H1 (cell line): ENCODE data around the gene VSIR.

Experiments
- CBX5 ChIP-seq: fragments of 300-800, 300-1000 bp; sonication (generic); IDR thresholded peaks from 2 replicates; pipeline ENCODE4 v1.7.1; 2016; ENCODE audit warnings: antibody characterized with exemption, low read length, low read depth
- CEBPB ChIP-seq: IDR thresholded peaks from 2 replicates; pipeline ENCODE4 v1.6.1; 2012; ENCODE audit warnings: low read depth, low read length
- CHD1 ChIP-seq: IDR thresholded peaks from 2 replicates; pipeline ENCODE4 v1.6.1; 2012; ENCODE audit warnings: low read depth, low read length, improper control_type of control experiment
- CHD2 ChIP-seq: IDR thresholded peaks from 2 replicates; pipeline ENCODE4 v1.6.1; 2012; ENCODE audit warnings: low read length, improper control_type of control experiment
- EZH2 ChIP-seq: fragments of 200-600 bp; sonication (generic); IDR thresholded peaks from 2 replicates; pipeline ENCODE4 v1.7.1; 2012; ENCODE audit warnings: low read depth, mild to moderate bottlenecking, moderate library complexity, low read length, inconsistent platforms; ENCODE audit not compliant: severe bottlenecking
- JUND ChIP-seq: IDR thresholded peaks from 2 replicates; pipeline ENCODE4 v1.6.1; 2011; ENCODE audit warnings: mild to moderate bottlenecking, improper control_type of control experiment, low read length
- NRF1 ChIP-seq: IDR thresholded peaks from 2 replicates; pipeline ENCODE4 v1.6.1; 2011; ENCODE audit warnings: mild to moderate bottlenecking, low read depth, low read length, improper control_type of control experiment
- POLR2A ChIP-seq, 2 experiments: IDR thresholded peaks; 1 replicate in 1 of 2; 2 replicates in 1 of 2; pipeline ENCODE4 v1.6.1; 2011; ENCODE audit warnings: low read depth in 2 of 2, low read length in 2 of 2, mild to moderate bottlenecking in 2 of 2; ENCODE audit errors: control extremely low read depth in 1 of 2
- SP1 ChIP-seq: IDR thresholded peaks from 2 replicates; pipeline ENCODE4 v1.6.1; 2011; ENCODE audit warnings: low read depth, low read length
- TBP ChIP-seq: IDR thresholded peaks from 2 replicates; pipeline ENCODE4 v1.6.1; 2011; ENCODE audit warnings: low read depth, low read length, improper control_type of control experiment
- ZNF274 ChIP-seq: IDR thresholded peaks from 2 replicates; pipeline ENCODE4 v1.7.0; 2012; ENCODE audit warnings: low read length, borderline replicate concordance; ENCODE audit errors: extremely low read depth
- TF ChIP-seq, protein P1 (sequence below), 3 experiments: IDR thresholded peaks; 1 replicate in 2 of 3; 2 replicates in 1 of 3; pipeline versions ENCODE4 v1.5.1 to v1.6.1; 2011; ENCODE audit warnings: low read length in 3 of 3, mild to moderate bottlenecking in 3 of 3, inconsistent platforms in 2 of 3, low read depth in 1 of 3, moderate library complexity in 1 of 3; ENCODE audit not compliant: insufficient read depth in 1 of 3; ENCODE audit errors: control extremely low read depth in 1 of 3
- TF ChIP-seq, protein P2 (sequence below): IDR thresholded peaks from 2 replicates; pipeline ENCODE4 v1.6.1; 2012; ENCODE audit warnings: inconsistent platforms

DNA sequence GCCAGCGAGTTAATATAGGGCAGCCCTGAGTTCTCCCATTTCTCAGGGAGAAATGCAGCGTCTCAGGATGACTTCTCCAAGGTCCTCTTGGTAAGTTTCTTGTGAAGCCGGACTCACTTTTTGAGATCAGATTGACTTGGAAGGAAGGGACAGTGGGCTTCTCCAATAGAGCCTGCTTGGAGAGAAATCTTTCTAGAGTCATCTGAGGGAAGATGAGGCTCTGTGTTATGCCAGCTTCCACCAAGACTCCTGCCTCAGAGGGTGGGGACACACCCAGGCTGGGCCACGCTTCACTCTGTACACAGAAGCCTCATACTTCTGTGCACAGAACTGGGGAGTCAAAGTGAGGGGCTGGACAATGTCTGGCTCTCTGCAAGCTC is 59.3 kb downstream of the VSIR start:
- TF ChIP-seq, protein P1, sequence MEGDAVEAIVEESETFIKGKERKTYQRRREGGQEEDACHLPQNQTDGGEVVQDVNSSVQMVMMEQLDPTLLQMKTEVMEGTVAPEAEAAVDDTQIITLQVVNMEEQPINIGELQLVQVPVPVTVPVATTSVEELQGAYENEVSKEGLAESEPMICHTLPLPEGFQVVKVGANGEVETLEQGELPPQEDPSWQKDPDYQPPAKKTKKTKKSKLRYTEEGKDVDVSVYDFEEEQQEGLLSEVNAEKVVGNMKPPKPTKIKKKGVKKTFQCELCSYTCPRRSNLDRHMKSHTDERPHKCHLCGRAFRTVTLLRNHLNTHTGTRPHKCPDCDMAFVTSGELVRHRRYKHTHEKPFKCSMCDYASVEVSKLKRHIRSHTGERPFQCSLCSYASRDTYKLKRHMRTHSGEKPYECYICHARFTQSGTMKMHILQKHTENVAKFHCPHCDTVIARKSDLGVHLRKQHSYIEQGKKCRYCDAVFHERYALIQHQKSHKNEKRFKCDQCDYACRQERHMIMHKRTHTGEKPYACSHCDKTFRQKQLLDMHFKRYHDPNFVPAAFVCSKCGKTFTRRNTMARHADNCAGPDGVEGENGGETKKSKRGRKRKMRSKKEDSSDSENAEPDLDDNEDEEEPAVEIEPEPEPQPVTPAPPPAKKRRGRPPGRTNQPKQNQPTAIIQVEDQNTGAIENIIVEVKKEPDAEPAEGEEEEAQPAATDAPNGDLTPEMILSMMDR (IDR thresholded peaks at IDR 0.05; ENCODE audit: control extremely low read depth in 1 of 3, insufficient read depth in 1 of 3, low read depth in 1 of 3, low read length in 3 of 3), result no peak
- no peak for TF ChIP-seq POLR2A (IDR thresholded peaks at IDR 0.05; ENCODE audit: control extremely low read depth in 1 of 2, low read depth in 2 of 2, low read length in 2 of 2)
- TF ChIP-seq CBX5, result no peak
- TF ChIP-seq TBP, result no peak
- TF ChIP-seq CEBPB, result no peak
- TF ChIP-seq EZH2, result no peak
- no peak for TF ChIP-seq JUND
- no peak for TF ChIP-seq CHD1
- TF ChIP-seq NRF1, result no peak
- no peak for TF ChIP-seq CHD2
- TF ChIP-seq ZNF274, result no peak
- TF ChIP-seq, protein P2, sequence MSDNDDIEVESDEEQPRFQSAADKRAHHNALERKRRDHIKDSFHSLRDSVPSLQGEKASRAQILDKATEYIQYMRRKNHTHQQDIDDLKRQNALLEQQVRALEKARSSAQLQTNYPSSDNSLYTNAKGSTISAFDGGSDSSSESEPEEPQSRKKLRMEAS, result no peak
- TF ChIP-seq SP1, result no peak
